ENCODE data around the gene TANC1. TPM values are rescaled to one million over a fixed set of nuclear protein-coding genes. Genes with fewer than 3 reads are reported as not detected.

Gene TANC1
- total RNA-seq, 2 donors from 2014 or later = 2.9 to 9.5 TPM

- Histone ChIP-seq H3K9me3 (ENCODE audit: control insufficient read depth, low read length) (no peaks in the 10 kb centered on the region), H3K27ac (ENCODE audit: low read depth, low read length) (no peak overlapping the region), H3K9ac (ENCODE audit: extremely low read depth, low read length, poor library complexity, severe bottlenecking) (no peak overlapping the region), H3K27me3 (ENCODE audit: control insufficient read depth, insufficient read depth, low read length, poor library complexity, severe bottlenecking) (no peaks in the 10 kb centered on the region), H3K4me3 (ENCODE audit: low read length) (no peak overlapping the region), H3K36me3 (ENCODE audit: control insufficient read depth, insufficient read depth, low read length) (no peaks in the 10 kb centered on the region), H3K4me1 (ENCODE audit: control insufficient read depth, insufficient read depth, low read length) (peaks cover 4% of the 10 kb centered on the region)
- TF ChIP-seq CTCF (conservative IDR thresholded peaks at IDR 0.05) = no peak
- Mint-ChIP-seq H3K27ac (no peak overlapping the region), H3K27me3 (ENCODE audit: insufficient read depth) (peaks cover 5% of the 10 kb centered on the region), H3K9me3 (no peaks in the 10 kb centered on the region), H3K4me1 (peaks cover 7% of the 10 kb centered on the region), H3K36me3 (ENCODE audit: low read depth) (no peaks in the 10 kb centered on the region), H3K4me3 (no peak overlapping the region)
- DNase-seq = no peak
- 78 to 88% methylated on average over 5 to 6 of the region's 6 CpGs for WGBS, 2 experiments (ENCODE audit: insufficient coverage in 1 of 2, insufficient read length in 1 of 2)
Observed at GRCh38 chr2:158948964-158949699, 19.3 kb upstream of the TANC1 start.

GRCh38 chr2:158953454-158953853, 15.0 kb upstream of the TANC1 start:
- Mint-ChIP-seq H3K4me1 (peaks cover 9% of the 10 kb centered on the region), H3K27ac (no peak overlapping the region), H3K36me3 (ENCODE audit: low read depth) (no peaks in the 10 kb centered on the region), H3K9me3 (peaks cover 3% of the 10 kb centered on the region), H3K27me3 (ENCODE audit: insufficient read depth) (peaks cover 34% of the 10 kb centered on the region), H3K4me3 (no peak overlapping the region)
- Histone ChIP-seq H3K9me3 (ENCODE audit: control insufficient read depth, low read length) (no peaks in the 10 kb centered on the region), H3K27ac (ENCODE audit: low read depth, low read length) (no peak overlapping the region), H3K4me3 (ENCODE audit: low read length) (no peak overlapping the region), H3K4me1 (ENCODE audit: control insufficient read depth, insufficient read depth, low read length) (peaks cover 4% of the 10 kb centered on the region), H3K27me3 (ENCODE audit: control insufficient read depth, insufficient read depth, low read length, poor library complexity, severe bottlenecking) (no peaks in the 10 kb centered on the region), H3K9ac (ENCODE audit: extremely low read depth, low read length, poor library complexity, severe bottlenecking) (no peak overlapping the region), H3K36me3 (ENCODE audit: control insufficient read depth, insufficient read depth, low read length) (no peaks in the 10 kb centered on the region)
- 89% methylated on average over 4 of the region's 4 CpGs; no CpG with 5 or more reads in 1 of the 2 experiments for WGBS, 2 experiments (ENCODE audit: insufficient coverage in 1 of 2, insufficient read length in 1 of 2)
- no peak for TF ChIP-seq CTCF (conservative IDR thresholded peaks at IDR 0.05)
- DNase-seq = no peak

- Histone ChIP-seq H3K4me3 (ENCODE audit: low read length) (no peak overlapping the region), H3K27me3 (ENCODE audit: control insufficient read depth, insufficient read depth, low read length, poor library complexity, severe bottlenecking) (no peaks in the 10 kb centered on the region), H3K4me1 (ENCODE audit: control insufficient read depth, insufficient read depth, low read length) (peaks cover 3% of the 10 kb centered on the region), H3K9me3 (ENCODE audit: control insufficient read depth, low read length) (no peaks in the 10 kb centered on the region), H3K27ac (ENCODE audit: low read depth, low read length) (no peak overlapping the region), H3K9ac (ENCODE audit: extremely low read depth, low read length, poor library complexity, severe bottlenecking) (no peak overlapping the region), H3K36me3 (ENCODE audit: control insufficient read depth, insufficient read depth, low read length) (no peaks in the 10 kb centered on the region)
- no peak overlapping the region for H3K4me3 Mint-ChIP-seq
- H3K27ac Mint-ChIP-seq = no peak overlapping the region
- H3K4me1 Mint-ChIP-seq = peaks cover 8% of the 10 kb centered on the region
- TF ChIP-seq CTCF (conservative IDR thresholded peaks at IDR 0.05) = no peak
- 84 to 100% methylated on average over 1 to 3 of the region's 5 CpGs for WGBS, 2 experiments (ENCODE audit: insufficient coverage in 1 of 2, insufficient read length in 1 of 2)
- DNase-seq = no peak
- peaks cover 3% of the 10 kb centered on the region for H3K9me3 Mint-ChIP-seq
- H3K36me3 Mint-ChIP-seq (ENCODE audit: low read depth) = no peaks in the 10 kb centered on the region
- H3K27me3 Mint-ChIP-seq (ENCODE audit: insufficient read depth) = peaks cover 40% of the 10 kb centered on the region
Observed at GRCh38 chr2:158953926-158954763, 14.3 kb upstream of the TANC1 start.
